NCI-H2196 treated with DMSO at 0.1 percent for 48 hours (cell line): ENCODE data around the gene ZBED4.

ENCODE experiments used
- DNase-seq: peaks from one replicate; lab custom pipeline; 2025; ENCODE audit not compliant: unreplicated experiment; lab: John Stamatoyannopoulos, UW

ZBED4 gene

DNA sequence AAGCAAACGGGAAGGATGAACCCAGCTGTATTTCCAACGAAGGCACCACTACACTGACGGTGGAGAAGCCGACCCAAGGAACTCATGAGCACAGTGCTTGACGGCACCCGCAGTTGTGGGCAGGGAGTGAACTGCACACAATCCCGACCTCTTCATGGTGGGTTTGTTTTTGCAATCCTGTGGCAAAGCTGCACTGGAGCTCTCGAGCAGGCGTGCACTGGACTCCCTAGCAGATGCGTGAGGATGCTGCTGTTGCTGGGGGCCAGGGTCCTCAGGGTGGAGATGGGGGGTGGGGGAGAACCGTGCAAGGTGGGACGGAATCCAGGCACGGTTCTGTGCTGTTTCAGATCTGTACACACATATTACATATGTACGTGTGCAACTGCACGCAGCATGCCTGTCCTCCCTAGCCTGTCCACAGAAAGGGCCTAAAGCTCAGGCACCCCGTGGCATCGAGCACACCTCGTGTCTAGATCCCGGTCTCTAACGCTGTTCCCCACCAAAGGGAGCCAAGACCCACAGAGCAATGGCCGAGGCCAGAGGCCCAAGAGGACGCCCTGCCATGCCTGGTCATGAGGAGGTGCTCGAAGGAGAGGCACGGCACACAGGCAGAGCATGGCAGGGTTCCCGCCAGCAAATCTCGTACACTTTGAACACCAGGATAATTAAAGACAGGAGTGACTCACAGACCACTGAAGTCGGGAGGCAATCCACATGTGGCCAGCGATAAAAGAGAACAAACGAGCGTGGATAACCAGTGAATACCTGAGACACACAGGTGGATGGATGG is 47.0 kb downstream of the ZBED4 start:
- DNase-seq, result no peak

DNA sequence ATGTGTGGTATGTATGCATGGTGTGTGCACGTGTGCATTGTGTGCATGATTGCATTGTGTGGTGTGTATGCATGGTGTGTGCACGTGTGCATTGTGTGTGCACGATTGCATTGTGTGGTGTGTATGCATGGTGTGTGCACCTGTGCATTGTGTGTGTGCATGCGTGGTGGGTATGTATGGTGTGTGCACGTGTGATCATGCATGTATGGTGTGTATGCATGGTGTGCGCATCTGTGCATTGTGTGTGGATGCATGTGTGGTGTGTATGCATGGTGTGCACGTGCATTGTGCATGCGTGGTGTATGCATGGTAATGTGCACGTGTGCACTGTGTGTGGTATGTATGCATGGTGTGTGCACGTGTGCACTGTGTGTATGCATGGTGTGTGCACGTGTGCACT is 47.8 kb downstream of the ZBED4 start:
- DNase-seq, result no peak

DNA sequence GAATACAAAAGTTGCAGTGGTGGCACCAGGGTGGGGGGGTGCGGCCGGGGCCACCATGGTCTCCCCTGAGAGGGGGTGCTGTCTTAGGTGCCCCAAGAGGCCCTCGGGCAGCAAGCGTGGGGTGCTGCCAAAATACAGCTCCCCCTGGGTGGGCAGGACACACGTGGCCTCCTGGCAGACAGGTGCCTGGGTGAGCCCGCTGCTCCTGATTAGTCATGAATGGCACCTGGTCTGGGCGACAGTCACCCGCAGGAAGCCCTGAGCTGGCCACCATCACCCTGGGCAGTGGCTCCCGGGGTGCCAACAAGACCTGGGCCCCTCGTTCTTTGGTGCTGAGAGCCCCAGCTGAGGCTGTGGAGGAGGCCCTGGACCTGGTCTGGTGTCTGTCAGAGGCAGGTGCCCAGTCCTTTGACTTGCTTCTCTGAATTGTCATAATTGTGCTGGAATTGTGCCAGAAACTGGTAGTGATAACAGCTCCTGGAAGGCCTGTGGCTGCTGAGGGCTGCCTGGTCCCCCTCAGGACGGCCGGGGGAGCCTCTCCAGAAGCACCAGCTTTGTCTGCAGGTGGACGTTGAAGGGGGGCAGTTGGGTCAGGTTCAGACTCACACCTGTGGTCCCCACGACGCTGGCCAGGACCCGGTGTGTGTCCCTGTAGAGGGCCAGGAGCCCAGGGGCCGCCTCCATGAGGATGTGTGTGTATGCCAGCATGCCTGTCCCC is 49.8 kb downstream of the ZBED4 start:
- no peak for DNase-seq

DNA sequence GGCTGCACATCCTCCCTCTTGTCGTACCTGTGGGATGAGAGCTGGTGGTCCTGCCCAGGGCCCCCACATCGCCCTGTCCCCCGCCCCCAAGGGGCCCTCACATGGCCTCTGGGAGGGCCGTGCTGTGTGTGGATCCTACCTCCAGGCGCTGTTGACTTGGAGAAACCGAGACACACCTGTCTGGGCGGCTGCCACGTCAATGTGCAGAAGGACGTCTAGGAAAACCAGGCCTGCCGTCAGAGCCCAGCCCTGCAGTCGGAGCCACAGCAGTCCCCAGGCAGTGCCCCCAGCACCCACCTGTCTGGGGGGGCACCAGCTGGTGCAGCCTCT is 50.4 kb downstream of the ZBED4 start:
- no peak for DNase-seq

DNA sequence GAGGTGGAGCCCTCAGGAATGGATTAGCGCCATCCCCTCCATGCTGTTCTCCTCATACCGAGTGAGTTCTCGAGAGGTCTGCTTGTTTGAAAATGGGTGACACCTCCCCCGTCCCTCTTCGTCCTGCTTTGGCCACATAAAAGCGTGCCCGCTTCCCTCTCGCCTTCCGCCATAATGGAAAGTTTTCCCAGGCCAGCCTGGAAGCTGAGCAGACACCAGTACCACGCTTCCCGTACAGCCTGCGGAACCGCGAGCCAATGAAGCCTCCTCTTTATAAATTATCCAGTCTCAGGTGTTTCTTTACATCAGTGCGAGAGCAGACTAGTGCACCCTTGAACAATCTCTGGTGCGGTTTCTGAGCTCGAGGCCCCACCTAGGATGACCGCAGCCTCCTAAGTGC is 51.8 kb downstream of the ZBED4 start:
- DNase-seq, result no peak

DNA sequence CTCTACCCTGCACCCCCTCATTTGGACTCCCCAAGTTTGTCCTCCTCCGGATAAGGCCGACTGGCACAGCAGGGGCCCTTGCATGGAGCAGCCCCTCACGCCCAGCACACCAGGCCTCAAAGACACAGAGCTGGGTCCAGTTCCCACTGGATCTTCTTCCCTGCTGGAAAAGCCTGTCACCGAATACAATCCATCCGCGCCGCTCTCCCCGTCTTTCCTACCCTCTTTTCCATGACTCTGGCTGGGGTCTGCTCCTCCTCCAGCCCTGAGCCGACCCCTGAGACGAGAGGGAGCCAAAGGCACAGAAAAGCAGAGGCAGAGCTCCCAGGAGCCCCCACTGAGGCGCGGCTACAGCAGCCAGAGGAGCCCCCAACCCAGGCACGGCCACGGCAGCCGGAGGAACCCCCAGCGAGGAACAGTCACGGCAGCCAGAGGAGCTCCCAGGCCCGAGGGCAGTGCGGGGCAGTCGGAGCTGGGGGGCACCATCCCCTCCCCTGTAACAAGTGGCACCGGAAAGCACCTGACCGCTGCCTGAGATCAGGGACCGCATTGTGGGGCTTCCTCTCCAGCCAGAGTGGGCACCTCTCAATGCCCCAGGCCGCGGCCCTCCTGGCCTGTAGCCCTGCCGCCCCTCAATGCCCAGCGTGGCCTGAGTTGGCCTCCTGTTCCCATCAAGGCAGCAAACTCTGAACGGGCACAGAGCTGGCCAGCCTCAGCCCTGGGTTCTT is 52.6 kb downstream of the ZBED4 start:
- DNase-seq, result no peak

DNA sequence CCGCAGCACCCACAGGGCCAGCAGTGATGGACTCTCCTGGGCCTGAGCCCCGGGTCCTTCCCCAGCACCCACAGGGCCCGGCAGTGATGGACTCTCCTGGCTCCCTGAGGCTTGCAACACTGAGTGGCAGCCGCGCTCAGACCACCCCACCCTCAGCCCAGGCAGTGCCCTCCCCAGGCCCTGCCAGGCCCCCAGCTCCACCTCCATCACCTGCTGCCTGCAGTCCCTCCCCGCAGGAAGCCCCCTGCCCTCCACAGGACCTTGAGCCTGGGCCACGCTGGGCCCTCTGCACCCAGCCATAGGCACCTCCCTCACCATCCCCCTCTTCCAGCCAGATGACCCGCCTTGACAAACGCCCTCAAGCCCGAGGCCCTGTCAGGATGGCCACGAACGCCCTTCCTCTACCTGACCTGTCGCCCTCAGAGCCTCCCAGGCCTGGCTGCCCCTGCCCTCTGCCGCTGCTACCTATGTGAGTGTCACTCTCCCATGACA is 53.2 kb downstream of the ZBED4 start:
- no peak for DNase-seq

DNA sequence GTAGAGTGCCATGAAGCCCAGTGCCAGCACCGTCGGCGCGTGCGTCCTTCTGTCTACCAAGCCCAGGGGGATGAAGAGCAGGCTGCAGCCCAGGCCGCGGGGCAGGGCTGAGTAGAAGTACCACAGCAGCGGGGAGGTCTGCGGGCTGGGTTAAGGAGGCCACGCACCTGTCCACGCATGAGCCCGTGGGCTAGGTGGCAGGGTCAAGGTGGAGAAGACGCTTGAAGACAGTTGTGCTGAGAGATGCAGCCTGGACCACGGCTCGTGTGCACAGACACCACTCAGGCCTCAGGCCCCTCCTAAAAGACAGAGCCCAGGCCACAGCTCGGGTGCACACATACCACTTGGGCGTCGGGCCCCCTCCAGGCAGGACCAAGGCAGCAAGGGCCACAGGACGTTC is 54.2 kb downstream of the ZBED4 start:
- DNase-seq, result no peak

DNA sequence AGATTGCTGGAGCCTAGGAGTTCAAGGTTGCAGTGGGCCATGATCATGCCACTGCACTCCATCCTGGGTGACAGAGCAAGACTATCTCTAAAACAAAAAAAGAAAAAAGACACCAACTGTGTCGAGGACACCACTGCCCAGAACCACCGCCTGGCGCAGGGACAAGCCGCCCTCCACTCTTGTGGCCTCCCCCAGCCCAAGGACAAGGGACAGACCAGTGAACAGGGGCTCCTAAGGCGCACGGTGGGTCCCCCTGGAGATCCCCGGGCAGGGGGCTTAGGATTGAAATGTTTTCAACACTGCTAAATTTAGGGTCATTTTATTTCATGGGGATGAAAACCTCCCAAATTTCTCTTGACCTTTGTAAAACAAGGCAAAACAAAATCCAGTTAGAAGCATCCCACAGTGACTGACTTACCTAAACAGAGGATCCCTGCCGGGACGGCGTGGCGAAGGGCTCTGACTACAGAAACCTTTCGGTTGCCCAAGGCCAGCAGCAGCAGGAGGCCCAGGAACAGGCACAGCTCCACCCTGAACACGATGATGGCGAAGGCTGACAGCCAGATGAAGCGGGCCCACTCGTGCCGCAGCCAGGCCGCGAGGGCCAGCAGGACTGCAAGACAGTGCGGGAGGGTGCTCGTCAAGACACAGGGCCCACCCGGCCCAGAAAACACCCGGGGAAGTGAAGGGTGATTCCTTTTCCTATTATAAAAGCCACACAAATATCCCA is 56.0 kb downstream of the ZBED4 start:
- no peak for DNase-seq

DNA sequence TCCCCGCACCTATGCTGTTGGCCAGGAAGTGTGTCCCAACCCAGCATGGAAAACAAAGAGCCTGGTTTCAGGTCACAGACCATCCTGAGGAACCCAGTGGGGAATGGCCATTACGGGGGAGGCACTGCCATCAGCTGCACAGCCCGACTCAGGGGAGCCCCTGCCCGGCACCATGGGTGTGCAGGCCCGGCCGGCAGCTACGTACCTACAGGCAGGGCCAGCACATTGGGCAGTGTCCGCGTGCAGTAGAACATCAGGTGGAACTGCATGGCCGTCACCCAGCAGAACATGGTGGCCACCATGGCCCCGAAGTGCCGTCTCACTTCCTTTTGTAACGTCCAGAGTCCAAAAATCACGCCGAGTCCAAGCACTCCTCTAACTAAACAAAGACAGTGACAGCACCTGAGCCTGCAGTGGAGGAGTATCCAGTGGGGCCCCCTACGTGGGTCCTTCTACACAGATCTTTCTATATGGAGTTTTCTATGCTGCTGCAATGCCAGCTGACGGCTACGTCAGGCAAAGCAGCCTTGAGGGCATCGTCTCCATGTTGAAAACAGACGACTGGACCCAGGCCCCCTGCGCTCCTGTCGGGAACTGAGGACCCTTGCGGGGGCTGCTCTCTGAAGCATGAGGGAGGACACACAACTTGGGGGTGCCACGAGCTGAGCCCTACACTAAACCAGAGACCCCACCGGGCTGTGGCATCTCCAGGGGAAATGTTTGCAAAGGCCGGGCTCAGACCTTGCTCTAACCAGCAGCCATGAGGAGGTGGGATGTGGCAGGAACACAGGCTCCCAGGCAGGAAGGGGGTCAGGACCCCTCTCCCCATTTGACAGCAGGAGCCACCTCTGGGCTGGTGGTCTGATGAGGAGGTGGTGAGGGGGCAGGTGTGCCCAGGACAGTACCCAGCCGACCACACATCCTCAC is 56.8 kb downstream of the ZBED4 start:
- DNase-seq, result no peak

DNA sequence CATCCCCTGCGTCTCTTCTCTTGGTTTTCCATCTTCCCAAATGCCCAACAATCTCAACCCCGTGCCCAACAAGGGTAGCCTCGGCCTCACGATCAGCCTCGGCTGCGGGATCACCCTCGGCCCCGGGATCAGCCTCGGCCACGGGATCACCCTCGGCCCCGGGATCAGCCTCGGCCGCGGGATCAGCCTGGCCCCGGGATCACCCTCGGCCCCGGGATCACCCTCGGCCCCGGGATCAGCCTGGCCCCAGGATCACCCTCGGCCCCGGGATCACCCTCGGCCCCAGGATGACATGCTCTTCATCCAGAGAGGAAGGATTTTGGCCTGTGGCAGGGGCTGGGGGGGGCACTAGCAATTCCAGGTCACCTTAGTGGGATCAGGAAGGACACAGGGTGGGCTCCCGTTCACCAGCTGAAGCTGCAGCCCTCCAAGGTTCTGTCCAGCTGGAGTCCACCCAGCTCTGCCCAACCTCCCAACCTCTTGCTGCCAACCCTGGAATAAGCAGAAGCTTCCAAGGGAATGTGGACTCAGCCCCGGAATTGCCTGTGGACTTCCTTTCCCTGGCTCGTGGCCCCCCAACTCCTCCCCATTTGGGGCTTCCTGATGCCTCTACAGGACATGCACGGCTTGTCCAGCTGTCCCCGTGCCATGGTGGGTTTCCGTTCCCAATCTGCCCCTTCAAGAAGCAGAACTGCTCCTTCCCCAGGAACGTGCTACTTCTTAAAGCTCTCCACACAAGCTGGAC is 58.4 kb downstream of the ZBED4 start:
- DNase-seq, result no peak

DNA sequence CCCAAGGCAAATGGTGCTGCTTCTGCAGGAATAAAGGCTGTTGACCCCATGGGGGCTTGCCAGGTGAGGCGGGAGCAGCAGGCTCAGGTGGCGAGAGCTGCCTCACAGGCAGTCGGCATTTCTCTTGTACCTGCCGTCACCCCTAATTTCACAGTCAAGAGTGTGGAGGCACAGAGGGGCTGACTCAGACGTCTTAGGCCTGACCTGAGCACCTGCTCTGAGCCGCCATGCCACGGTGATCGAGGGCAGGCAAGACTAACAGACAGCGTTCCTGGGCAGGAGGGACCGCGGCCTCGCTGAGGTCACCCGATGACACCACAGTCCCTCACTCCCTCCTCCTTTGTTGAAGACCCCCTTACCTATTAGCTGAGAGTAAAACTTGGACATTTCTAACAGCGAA is 59.4 kb downstream of the ZBED4 start:
- DNase-seq, result no peak

DNA sequence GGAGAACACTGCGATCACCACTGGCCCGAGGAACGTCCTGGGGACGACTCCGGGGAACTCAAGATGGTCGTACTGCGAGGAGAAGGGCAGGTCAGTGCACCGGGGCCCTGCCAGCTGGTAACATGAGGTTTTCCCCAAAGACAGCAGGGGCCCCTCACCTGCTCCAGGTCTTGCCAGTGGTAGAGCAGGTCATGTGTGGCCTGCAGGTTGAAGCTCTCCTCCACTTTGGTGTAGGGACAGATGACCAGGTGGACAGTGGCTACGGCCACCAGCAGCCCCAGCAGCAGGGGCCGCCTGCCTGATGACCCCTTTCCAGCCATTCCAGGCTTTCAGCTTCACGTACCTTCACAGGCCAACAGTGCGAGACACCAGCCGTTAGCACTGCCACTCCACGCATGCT is 59.8 kb downstream of the ZBED4 start:
- no peak for DNase-seq

DNA sequence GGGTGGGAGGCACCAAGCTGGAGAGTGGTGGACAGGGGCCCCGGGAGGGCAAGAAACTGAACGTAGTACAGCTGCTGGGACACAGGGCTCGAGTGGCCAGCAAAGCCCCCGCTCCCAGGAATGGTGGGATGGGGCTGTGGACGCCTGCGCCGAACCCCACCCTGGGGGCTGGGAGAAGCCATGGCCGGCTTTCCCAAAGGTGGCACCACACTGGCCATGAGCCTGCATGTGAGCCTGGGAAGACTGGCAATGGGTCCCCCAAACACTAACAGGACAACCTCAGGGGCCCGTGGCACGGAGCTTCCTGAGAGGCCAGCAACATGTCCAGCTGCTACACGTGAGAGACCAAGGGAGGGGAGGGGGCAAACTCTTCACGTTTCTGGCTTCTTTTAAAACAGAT is 60.6 kb downstream of the ZBED4 start:
- DNase-seq, result no peak

DNA sequence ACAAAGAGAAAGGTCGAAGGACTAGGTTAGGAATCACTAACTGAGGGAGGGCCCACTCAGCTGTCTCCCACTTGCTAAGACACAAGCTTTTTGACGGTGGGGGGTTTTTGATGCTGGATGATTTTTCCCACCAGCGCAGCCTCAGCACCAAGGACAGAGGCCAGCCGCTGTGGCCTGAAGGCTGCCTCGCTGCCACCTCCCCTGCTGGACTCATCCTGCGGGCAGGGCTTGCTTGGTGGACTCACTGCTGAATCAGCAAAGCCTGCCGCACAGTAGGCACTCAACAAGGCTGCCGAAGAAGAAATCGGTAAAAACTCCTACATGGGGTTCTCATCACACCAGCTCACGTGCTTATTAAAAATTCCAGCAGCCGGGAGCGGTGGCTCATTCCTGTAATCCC is 62.0 kb downstream of the ZBED4 start:
- DNase-seq, result no peak

DNA sequence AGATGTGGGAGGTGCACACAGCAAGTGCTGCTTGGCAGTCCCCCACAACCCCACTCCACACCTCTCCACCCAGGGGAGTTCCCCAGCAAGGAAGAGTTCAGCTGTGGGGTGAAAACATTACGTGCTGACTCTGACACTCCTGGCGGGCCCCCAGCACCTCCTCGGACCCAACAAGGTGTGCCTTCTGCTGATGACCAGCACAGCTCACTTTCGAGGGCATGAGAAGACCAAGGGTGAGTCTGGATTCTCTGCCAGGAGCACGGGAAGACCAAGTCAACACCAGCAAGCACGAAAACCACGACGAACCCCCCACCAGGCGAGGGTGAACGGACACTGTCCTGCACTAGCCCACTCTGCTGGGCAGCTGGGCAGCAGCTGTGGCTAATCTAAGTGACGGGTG is 63.2 kb downstream of the ZBED4 start:
- no peak for DNase-seq

DNA sequence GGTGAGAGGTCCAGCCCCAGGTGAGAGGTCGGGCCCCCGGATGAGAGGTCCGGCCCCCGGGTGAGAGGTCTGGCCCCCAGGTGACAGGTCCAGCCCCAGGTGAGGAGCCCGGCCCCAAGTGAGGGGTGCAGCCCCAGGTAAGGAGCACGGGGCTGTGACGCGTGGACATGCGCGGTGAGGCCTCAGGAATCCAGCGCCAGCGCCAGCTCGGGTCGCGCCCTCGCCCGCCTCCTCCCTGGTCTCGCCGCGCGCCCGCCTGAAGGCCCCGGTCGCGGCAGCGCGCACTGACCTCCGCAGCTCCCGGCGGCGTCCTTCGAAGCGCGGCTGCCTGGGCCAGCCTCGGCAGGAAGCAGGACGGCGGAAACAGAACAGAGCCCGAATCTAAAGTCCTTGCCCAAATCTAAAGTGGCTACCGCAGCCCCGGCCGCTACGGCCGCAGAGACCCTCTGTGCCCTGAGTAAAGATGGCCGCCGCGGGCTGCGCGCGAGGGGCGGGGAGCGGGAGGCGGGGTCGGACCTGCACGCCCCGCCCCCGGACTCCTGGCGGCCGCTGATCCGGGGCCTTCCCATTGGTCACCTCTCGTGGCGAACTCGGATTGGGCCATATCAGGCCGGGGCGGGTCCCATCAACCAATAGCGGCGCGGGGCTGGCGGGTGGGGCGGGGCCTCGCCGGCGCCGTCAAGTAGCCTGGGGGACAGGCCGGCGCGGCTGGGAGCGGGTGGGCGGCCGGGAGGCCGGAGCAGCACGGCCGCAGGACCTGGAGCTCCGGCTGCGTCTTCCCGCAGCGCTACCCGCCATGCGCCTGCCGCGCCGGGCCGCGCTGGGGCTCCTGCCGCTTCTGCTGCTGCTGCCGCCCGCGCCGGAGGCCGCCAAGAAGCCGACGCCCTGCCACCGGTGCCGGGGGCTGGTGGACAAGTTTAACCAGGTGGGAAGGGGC is 64.6 kb downstream of the ZBED4 start, which contains the start of the genes ALG12 and CRELD2:
ALG12 (minus strand) TSS at position 465 of the 937 bp plus-strand sequence. CDS start 4,673 bp downstream, outside the sequence.
CRELD2 (plus strand) TSS at position 661 of the 937 bp plus-strand sequence; CDS start at position 797, 136 bp downstream.
- peak; percentile 63 for DNase-seq
